GM12878 (cell line): ENCODE data around the gene ABCA3.

Experiments
- BACH1 ChIP-seq: fragments of 450-650 bp; IDR thresholded peaks from 2 replicates; pipeline ENCODE4 v1.6.1; 2017; ENCODE audit warnings: mild to moderate bottlenecking, borderline replicate concordance
- HDAC2 ChIP-seq: fragments of 200-600 bp; sonication (generic); IDR thresholded peaks from 2 replicates; pipeline ENCODE4 v1.6.1; 2017
- JUND ChIP-seq: IDR thresholded peaks from 2 replicates; pipeline ENCODE4 v1.6.1; 2012; ENCODE audit warnings: low read depth, mild to moderate bottlenecking, low read length, improper control_type of control experiment, moderate library complexity
- KAT2A ChIP-seq: conservative IDR thresholded peaks from 2 replicates; pipeline ENCODE4 v1.6.1; 2011; ENCODE audit warnings: low read depth, low read length; ENCODE audit not compliant: control insufficient read depth
- POLR2A ChIP-seq: IDR thresholded peaks from 2 replicates; pipeline ENCODE4 v1.6.1; 2011; ENCODE audit warnings: low read depth, mild to moderate bottlenecking, low read length
- SMAD5 ChIP-seq: IDR thresholded peaks from 2 replicates; pipeline ENCODE4 v1.6.1; 2016; ENCODE audit warnings: antibody characterized with exemption, low read depth
- YY1 ChIP-seq: IDR thresholded peaks from 2 replicates; pipeline ENCODE4 v1.6.1; 2011; ENCODE audit warnings: low read depth, mild to moderate bottlenecking, low read length
- TF ChIP-seq, protein P1 (sequence below), 3 experiments: IDR thresholded peaks in 2 of 3; conservative IDR thresholded peaks in 1 of 3; 2 replicates each; pipeline ENCODE4 v1.5.1; 2011; ENCODE audit warnings: low read depth in 3 of 3, low read length in 3 of 3, mild to moderate bottlenecking in 3 of 3, control low read depth in 2 of 3, moderate library complexity in 2 of 3, inconsistent platforms in 1 of 3, mixed read lengths in 1 of 3; ENCODE audit not compliant: control insufficient read depth in 2 of 3, insufficient read depth in 1 of 3; ENCODE audit errors: extremely low read depth in 1 of 3

- TF ChIP-seq, protein P1, sequence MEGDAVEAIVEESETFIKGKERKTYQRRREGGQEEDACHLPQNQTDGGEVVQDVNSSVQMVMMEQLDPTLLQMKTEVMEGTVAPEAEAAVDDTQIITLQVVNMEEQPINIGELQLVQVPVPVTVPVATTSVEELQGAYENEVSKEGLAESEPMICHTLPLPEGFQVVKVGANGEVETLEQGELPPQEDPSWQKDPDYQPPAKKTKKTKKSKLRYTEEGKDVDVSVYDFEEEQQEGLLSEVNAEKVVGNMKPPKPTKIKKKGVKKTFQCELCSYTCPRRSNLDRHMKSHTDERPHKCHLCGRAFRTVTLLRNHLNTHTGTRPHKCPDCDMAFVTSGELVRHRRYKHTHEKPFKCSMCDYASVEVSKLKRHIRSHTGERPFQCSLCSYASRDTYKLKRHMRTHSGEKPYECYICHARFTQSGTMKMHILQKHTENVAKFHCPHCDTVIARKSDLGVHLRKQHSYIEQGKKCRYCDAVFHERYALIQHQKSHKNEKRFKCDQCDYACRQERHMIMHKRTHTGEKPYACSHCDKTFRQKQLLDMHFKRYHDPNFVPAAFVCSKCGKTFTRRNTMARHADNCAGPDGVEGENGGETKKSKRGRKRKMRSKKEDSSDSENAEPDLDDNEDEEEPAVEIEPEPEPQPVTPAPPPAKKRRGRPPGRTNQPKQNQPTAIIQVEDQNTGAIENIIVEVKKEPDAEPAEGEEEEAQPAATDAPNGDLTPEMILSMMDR (IDR thresholded peaks at IDR 0.05 in 2 of 3, conservative IDR thresholded peaks at IDR 0.05 in 1 of 3; ENCODE audit: control insufficient read depth in 2 of 3, extremely low read depth in 1 of 3, insufficient read depth in 1 of 3, low read depth in 3 of 3, low read length in 3 of 3) = no peak
- no peak for TF ChIP-seq HDAC2
- no peak for TF ChIP-seq JUND
- no peak for TF ChIP-seq SMAD5
- TF ChIP-seq YY1 = no peak
- no peak for TF ChIP-seq KAT2A
- TF ChIP-seq BACH1 = no peak
- no peak for TF ChIP-seq POLR2A
These were observed 64.8 kb downstream of the ABCA3 start for GRCh38 chr16:2275476-2276367.
